Skeletal muscle satellite cell (primary cell): ENCODE measurements around the gene PCAT7.
"Not testable (repeated sequence)": the region's sequence is repeated elsewhere in the genome, so short reads cannot be mapped to it uniquely, and the experiment has no call there.

Source experiments
- H3K27me3 ChIP-seq: 2 replicates; pipeline ENCODE4 v1.7.0; 2013; ENCODE audit warnings: low read length; ENCODE audit not compliant: control insufficient read depth, insufficient read depth
- H3K36me3 ChIP-seq: 2 replicates; pipeline ENCODE4 v1.7.0; 2013; ENCODE audit warnings: mild to moderate bottlenecking, control low read depth, low read length; ENCODE audit not compliant: insufficient read depth
- H3K4me1 ChIP-seq: 2 replicates; pipeline ENCODE4 v1.7.0; 2013; ENCODE audit warnings: low read length; ENCODE audit not compliant: control insufficient read depth, insufficient read depth
- H3K4me2 ChIP-seq: 2 replicates; pipeline ENCODE4 v1.7.0; 2013; ENCODE audit warnings: mild to moderate bottlenecking, low read length
- H3K4me3 ChIP-seq: 2 replicates; pipeline ENCODE4 v1.7.0; 2013; ENCODE audit warnings: low read length
- H3K9ac ChIP-seq: 2 replicates; pipeline ENCODE4 v1.7.0; 2013; ENCODE audit warnings: mild to moderate bottlenecking, low read depth, low read length, moderate library complexity
- H3K9me3 ChIP-seq: replicated peaks from 2 replicates; pipeline ENCODE4 v1.7.0; 2013; ENCODE audit warnings: mild to moderate bottlenecking, control low read depth, low read length

The PCAT7 gene

GRCh38 chr9:94591046-94591545, 36.2 kb downstream of the PCAT7 start:
- not testable (repeated sequence) for H3K9ac ChIP-seq, H3K4me1 ChIP-seq

GRCh38 chr9:94591876-94592275, 37.0 kb downstream of the PCAT7 start:
- no peaks in the 10 kb centered on the region for H3K9me3 ChIP-seq
- H3K4me1 ChIP-seq: no peaks in the 10 kb centered on the region
- H3K36me3 ChIP-seq: no peaks in the 10 kb centered on the region
- H3K4me3 ChIP-seq: no peak overlapping the region
- H3K27me3 ChIP-seq: peaks cover 37% of the 10 kb centered on the region
- no peak overlapping the region for H3K9ac ChIP-seq
- H3K4me2 ChIP-seq: no peak overlapping the region

More at GRCh38 chr9:94591046-94591545, 36.2 kb downstream of the PCAT7 start:
- not testable (repeated sequence) for H3K36me3 ChIP-seq, H3K4me3 ChIP-seq, H3K4me2 ChIP-seq, H3K9me3 ChIP-seq
- peaks cover 35% of the 10 kb centered on the region for H3K27me3 ChIP-seq

- H3K4me2 ChIP-seq, H3K4me3 ChIP-seq, H3K9ac ChIP-seq, H3K4me1 ChIP-seq, H3K9me3 ChIP-seq, H3K36me3 ChIP-seq: not testable (repeated sequence)
- peaks cover 41% of the 10 kb centered on the region for H3K27me3 ChIP-seq
Measured at GRCh38 chr9:94592683-94593082, 37.8 kb downstream of the PCAT7 start.

- Histone ChIP-seq H3K9ac (no peak within 1 kb of the TSS), H3K4me1 (no peaks in the 10 kb centered on the region), H3K36me3 (no peaks in the 10 kb centered on the region), H3K4me3 (no peak within 1 kb of the TSS), H3K27me3 (peaks cover 41% of the 10 kb centered on the region), H3K9me3 (no peaks in the 10 kb centered on the region), H3K4me2 (no peak within 1 kb of the TSS)
Measured at GRCh38 chr9:94593459-94594345, 38.8 kb downstream of the PCAT7 start, which contains the start of gene FBP2. Gene FBP2, minus strand, starts transcription at chr9:94593824. Its CDS starts 98 bp downstream, at chr9:94593726.

GRCh38 chr9:94599102-94599501, 44.2 kb downstream of the PCAT7 start:
- Histone ChIP-seq H3K9ac (no peak overlapping the region), H3K27me3 (peaks cover 29% of the 10 kb centered on the region), H3K9me3 (no peaks in the 10 kb centered on the region), H3K36me3 (no peaks in the 10 kb centered on the region), H3K4me1 (no peaks in the 10 kb centered on the region), H3K4me2 (no peak overlapping the region), H3K4me3 (no peak overlapping the region)

GRCh38 chr9:94600258-94600657, 45.4 kb downstream of the PCAT7 start:
- H3K9ac ChIP-seq: no peak overlapping the region
- no peak overlapping the region for H3K4me3 ChIP-seq
- H3K9me3 ChIP-seq: no peaks in the 10 kb centered on the region
- no peaks in the 10 kb centered on the region for H3K36me3 ChIP-seq
- no peak overlapping the region for H3K4me2 ChIP-seq
- H3K27me3 ChIP-seq: peaks cover 36% of the 10 kb centered on the region
- H3K4me1 ChIP-seq: no peaks in the 10 kb centered on the region

- H3K9ac ChIP-seq: no peak overlapping the region
- H3K4me1 ChIP-seq: no peaks in the 10 kb centered on the region
- H3K4me3 ChIP-seq: no peak overlapping the region
- H3K36me3 ChIP-seq: no peaks in the 10 kb centered on the region
- peaks cover 36% of the 10 kb centered on the region for H3K27me3 ChIP-seq
- no peak overlapping the region for H3K4me2 ChIP-seq
- no peaks in the 10 kb centered on the region for H3K9me3 ChIP-seq
Measured at GRCh38 chr9:94600715-94601114, 45.8 kb downstream of the PCAT7 start.

GRCh38 chr9:94602666-94603065, 47.8 kb downstream of the PCAT7 start:
- Histone ChIP-seq H3K27me3 (peaks cover 44% of the 10 kb centered on the region), H3K9me3 (no peaks in the 10 kb centered on the region), H3K36me3 (no peaks in the 10 kb centered on the region), H3K4me3 (no peak overlapping the region), H3K4me1 (no peaks in the 10 kb centered on the region), H3K4me2 (no peak overlapping the region), H3K9ac (no peak overlapping the region)

GRCh38 chr9:94603259-94604160, 48.6 kb downstream of the PCAT7 start:
- Histone ChIP-seq H3K36me3 (no peaks in the 10 kb centered on the region), H3K9ac (no peak overlapping the region), H3K27me3 (peaks cover 49% of the 10 kb centered on the region), H3K4me1 (no peaks in the 10 kb centered on the region), H3K9me3 (no peaks in the 10 kb centered on the region), H3K4me2 (no peak overlapping the region), H3K4me3 (no peak overlapping the region)

GRCh38 chr9:94606646-94607422, 52.0 kb downstream of the PCAT7 start:
- Histone ChIP-seq H3K9me3 (no peaks in the 10 kb centered on the region), H3K4me1 (no peaks in the 10 kb centered on the region), H3K36me3 (no peaks in the 10 kb centered on the region), H3K9ac (no peak overlapping the region), H3K4me2 (no peak overlapping the region), H3K4me3 (no peak overlapping the region), H3K27me3 (peaks cover 54% of the 10 kb centered on the region)

GRCh38 chr9:94607423-94607691, 52.5 kb downstream of the PCAT7 start:
- no peak overlapping the region for H3K4me2 ChIP-seq
- no peak overlapping the region for H3K4me3 ChIP-seq
- no peak overlapping the region for H3K9ac ChIP-seq
- no peaks in the 10 kb centered on the region for H3K9me3 ChIP-seq
- H3K27me3 ChIP-seq: peaks cover 54% of the 10 kb centered on the region
- H3K4me1 ChIP-seq: no peaks in the 10 kb centered on the region
- H3K36me3 ChIP-seq: no peaks in the 10 kb centered on the region
